GM23338 (cell line): ENCODE data around the gene GAK.

Source experiments
- CREB1 ChIP-seq: fragments of 250-450 bp; sonication (Bioruptor Pico); IDR thresholded peaks from 2 replicates; pipeline ENCODE4 v1.5.0; 2020; ENCODE audit warnings: low read depth, mild to moderate bottlenecking, moderate library complexity
- ETS1 ChIP-seq: IDR thresholded peaks from 2 replicates; pipeline ENCODE4 v1.6.1; 2016; ENCODE audit warnings: antibody characterized with exemption
- EZH2 ChIP-seq: fragments of 200-600 bp; sonication (generic); IDR thresholded peaks from one replicate; pipeline ENCODE4 v1.8.0; 2017; ENCODE audit warnings: antibody characterized with exemption, mild to moderate bottlenecking, low read depth; ENCODE audit not compliant: unreplicated experiment
- EZH2phosphoT487 ChIP-seq: fragments of 200-600 bp; sonication (generic); IDR thresholded peaks from one replicate; pipeline ENCODE4 v1.8.1; 2018; ENCODE audit warnings: antibody characterized with exemption; ENCODE audit not compliant: unreplicated experiment
- JUNB ChIP-seq: IDR thresholded peaks from one replicate; pipeline ENCODE4 v1.6.1; 2016; ENCODE audit warnings: antibody characterized with exemption; ENCODE audit not compliant: unreplicated experiment
- POLR2AphosphoS5 ChIP-seq: IDR thresholded peaks from 2 replicates; pipeline ENCODE4 v1.6.1; 2016; ENCODE audit warnings: antibody characterized with exemption, low read depth
- STAT1 ChIP-seq: IDR thresholded peaks from one replicate; pipeline ENCODE4 v1.6.1; 2016; ENCODE audit warnings: antibody characterized with exemption; ENCODE audit not compliant: unreplicated experiment
- ZNF331 ChIP-seq: fragments of 250-450 bp; sonication (Bioruptor Pico); IDR thresholded peaks from 2 replicates; pipeline ENCODE4 v1.5.0; 2020; ENCODE audit warnings: low read depth, mild to moderate bottlenecking, moderate library complexity
- TF ChIP-seq, protein P1 (sequence below), 2 experiments: fragments of 200-600 bp in 1 of 2; sonication (generic) in 1 of 2; conservative IDR thresholded peaks; 2 replicates each; pipeline versions ENCODE4 v1.5.1 to v1.6.1; 2016 to 2017; ENCODE audit warnings: antibody characterized with exemption in 2 of 2, low read depth in 2 of 2, mild to moderate bottlenecking in 2 of 2, moderate library complexity in 1 of 2
- TF ChIP-seq, protein P2 (sequence below): IDR thresholded peaks from one replicate; pipeline ENCODE4 v1.6.1; 2018; ENCODE audit warnings: antibody characterized with exemption; ENCODE audit not compliant: unreplicated experiment

- TF ChIP-seq, protein P1, sequence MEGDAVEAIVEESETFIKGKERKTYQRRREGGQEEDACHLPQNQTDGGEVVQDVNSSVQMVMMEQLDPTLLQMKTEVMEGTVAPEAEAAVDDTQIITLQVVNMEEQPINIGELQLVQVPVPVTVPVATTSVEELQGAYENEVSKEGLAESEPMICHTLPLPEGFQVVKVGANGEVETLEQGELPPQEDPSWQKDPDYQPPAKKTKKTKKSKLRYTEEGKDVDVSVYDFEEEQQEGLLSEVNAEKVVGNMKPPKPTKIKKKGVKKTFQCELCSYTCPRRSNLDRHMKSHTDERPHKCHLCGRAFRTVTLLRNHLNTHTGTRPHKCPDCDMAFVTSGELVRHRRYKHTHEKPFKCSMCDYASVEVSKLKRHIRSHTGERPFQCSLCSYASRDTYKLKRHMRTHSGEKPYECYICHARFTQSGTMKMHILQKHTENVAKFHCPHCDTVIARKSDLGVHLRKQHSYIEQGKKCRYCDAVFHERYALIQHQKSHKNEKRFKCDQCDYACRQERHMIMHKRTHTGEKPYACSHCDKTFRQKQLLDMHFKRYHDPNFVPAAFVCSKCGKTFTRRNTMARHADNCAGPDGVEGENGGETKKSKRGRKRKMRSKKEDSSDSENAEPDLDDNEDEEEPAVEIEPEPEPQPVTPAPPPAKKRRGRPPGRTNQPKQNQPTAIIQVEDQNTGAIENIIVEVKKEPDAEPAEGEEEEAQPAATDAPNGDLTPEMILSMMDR (conservative IDR thresholded peaks at IDR 0.05; ENCODE audit: low read depth in 2 of 2), result no peak
- TF ChIP-seq EZH2 (no peak), POLR2AphosphoS5 (no peak), STAT1 (no peak), EZH2phosphoT487 (no peak), ETS1 (no peak), CREB1 (CRISPR knock-in tag) (no peak), JUNB (no peak), ZNF331 (CRISPR knock-in tag) (no peak)
- TF ChIP-seq, protein P2, sequence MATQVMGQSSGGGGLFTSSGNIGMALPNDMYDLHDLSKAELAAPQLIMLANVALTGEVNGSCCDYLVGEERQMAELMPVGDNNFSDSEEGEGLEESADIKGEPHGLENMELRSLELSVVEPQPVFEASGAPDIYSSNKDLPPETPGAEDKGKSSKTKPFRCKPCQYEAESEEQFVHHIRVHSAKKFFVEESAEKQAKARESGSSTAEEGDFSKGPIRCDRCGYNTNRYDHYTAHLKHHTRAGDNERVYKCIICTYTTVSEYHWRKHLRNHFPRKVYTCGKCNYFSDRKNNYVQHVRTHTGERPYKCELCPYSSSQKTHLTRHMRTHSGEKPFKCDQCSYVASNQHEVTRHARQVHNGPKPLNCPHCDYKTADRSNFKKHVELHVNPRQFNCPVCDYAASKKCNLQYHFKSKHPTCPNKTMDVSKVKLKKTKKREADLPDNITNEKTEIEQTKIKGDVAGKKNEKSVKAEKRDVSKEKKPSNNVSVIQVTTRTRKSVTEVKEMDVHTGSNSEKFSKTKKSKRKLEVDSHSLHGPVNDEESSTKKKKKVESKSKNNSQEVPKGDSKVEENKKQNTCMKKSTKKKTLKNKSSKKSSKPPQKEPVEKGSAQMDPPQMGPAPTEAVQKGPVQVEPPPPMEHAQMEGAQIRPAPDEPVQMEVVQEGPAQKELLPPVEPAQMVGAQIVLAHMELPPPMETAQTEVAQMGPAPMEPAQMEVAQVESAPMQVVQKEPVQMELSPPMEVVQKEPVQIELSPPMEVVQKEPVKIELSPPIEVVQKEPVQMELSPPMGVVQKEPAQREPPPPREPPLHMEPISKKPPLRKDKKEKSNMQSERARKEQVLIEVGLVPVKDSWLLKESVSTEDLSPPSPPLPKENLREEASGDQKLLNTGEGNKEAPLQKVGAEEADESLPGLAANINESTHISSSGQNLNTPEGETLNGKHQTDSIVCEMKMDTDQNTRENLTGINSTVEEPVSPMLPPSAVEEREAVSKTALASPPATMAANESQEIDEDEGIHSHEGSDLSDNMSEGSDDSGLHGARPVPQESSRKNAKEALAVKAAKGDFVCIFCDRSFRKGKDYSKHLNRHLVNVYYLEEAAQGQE, result no peak
Observed at GRCh38 chr4:835148-836002, 96.7 kb downstream of the GAK start.
